ENCODE data around the gene TOP2B.

The TOP2B gene

GRCh38 chr3:25610167-25610566 is 54.5 kb downstream of the TOP2B start:
- no peak for DNase-seq (ENCODE audit: extremely low spot score)
- TF ChIP-seq ARNT (IDR thresholded peaks at IDR 0.05) (no peak), TARDBP (IDR thresholded peaks at IDR 0.05) (no peak), NFRKB (IDR thresholded peaks at IDR 0.05) (no peak), SUZ12 (IDR thresholded peaks at IDR 0.05) (no peak), L3MBTL2 (conservative IDR thresholded peaks at IDR 0.05) (no peak), SP1 (IDR thresholded peaks at IDR 0.05) (no peak)
- CTCF ChIA-PET, result no interaction called here
- POLR2A ChIA-PET, result no interaction called here

- TF ChIP-seq PKNOX1 (IDR thresholded peaks at IDR 0.05), result no peak
- no peak for TF ChIP-seq FOXA1 (IDR thresholded peaks at IDR 0.05)
- no peak for TF ChIP-seq ZNF384 (IDR thresholded peaks at IDR 0.05)
- no peak for TF ChIP-seq TARDBP (IDR thresholded peaks at IDR 0.05)
- no peak for TF ChIP-seq NFRKB (IDR thresholded peaks at IDR 0.05)
- TF ChIP-seq FOXM1 (IDR thresholded peaks at IDR 0.05; ENCODE audit: borderline replicate concordance), result no peak
- no peak for TF ChIP-seq CTBP1 (IDR thresholded peaks at IDR 0.05; ENCODE audit: borderline replicate concordance)
- no peak for TF ChIP-seq LEF1 (IDR thresholded peaks at IDR 0.05; ENCODE audit: borderline replicate concordance)
- DNase-seq (ENCODE audit: extremely low spot score), result no peak
- ChIA-PET POLR2A (no interaction called here), CTCF (interaction anchor here (0.6 to 1.7 kb wide), 2 partner anchors 10 to 253 kb away, joined by 4 to 7 read pairs; no protein-coding TSS in a partner anchor)
These were observed 60.5 kb downstream of the TOP2B start for GRCh38 chr3:25604107-25604805.

GRCh38 chr3:25603703-25604102 is 61.0 kb downstream of the TOP2B start:
- ChIA-PET CTCF (interaction anchor here (1.7 kb wide), 1 partner anchor 9 kb away, joined by 7 read pairs; no protein-coding TSS in a partner anchor), POLR2A (no interaction called here)
- TF ChIP-seq FOXK2 (IDR thresholded peaks at IDR 0.05) (no peak), SP1 (IDR thresholded peaks at IDR 0.05) (no peak), HDGF (IDR thresholded peaks at IDR 0.05; ENCODE audit: borderline replicate concordance) (no peak), LEF1 (IDR thresholded peaks at IDR 0.05; ENCODE audit: borderline replicate concordance) (no peak), L3MBTL2 (conservative IDR thresholded peaks at IDR 0.05) (no peak), ARNT (IDR thresholded peaks at IDR 0.05) (no peak), FOXM1 (IDR thresholded peaks at IDR 0.05; ENCODE audit: borderline replicate concordance) (no peak), ELF4 (IDR thresholded peaks at IDR 0.05) (no peak)
- no peak for DNase-seq (ENCODE audit: extremely low spot score)

GRCh38 chr3:25597535-25598101 is 67.1 kb downstream of the TOP2B start:
- no peak for DNase-seq (ENCODE audit: extremely low spot score)
- POLR2A ChIA-PET, result no interaction called here
- CTCF ChIA-PET, result no interaction called here
- TF ChIP-seq ZNF384 (IDR thresholded peaks at IDR 0.05) (no peak), FOXM1 (IDR thresholded peaks at IDR 0.05; ENCODE audit: borderline replicate concordance) (no peak), SUZ12 (IDR thresholded peaks at IDR 0.05) (no peak), FOXA1 (IDR thresholded peaks at IDR 0.05) (no peak), BHLHE40 (IDR thresholded peaks at IDR 0.05; ENCODE audit: borderline replicate concordance) (no peak), PKNOX1 (IDR thresholded peaks at IDR 0.05) (no peak), TARDBP (IDR thresholded peaks at IDR 0.05) (no peak), ELF4 (IDR thresholded peaks at IDR 0.05) (no peak), ARNT (IDR thresholded peaks at IDR 0.05) (no peak), LEF1 (IDR thresholded peaks at IDR 0.05; ENCODE audit: borderline replicate concordance) (no peak), CTBP1 (IDR thresholded peaks at IDR 0.05; ENCODE audit: borderline replicate concordance) (no peak), HDGF (IDR thresholded peaks at IDR 0.05; ENCODE audit: borderline replicate concordance) (no peak), NFRKB (IDR thresholded peaks at IDR 0.05) (no peak), L3MBTL2 (conservative IDR thresholded peaks at IDR 0.05) (no peak), FOXK2 (IDR thresholded peaks at IDR 0.05) (no peak), SP1 (IDR thresholded peaks at IDR 0.05) (no peak)

GRCh38 chr3:25594007-25594502 is 70.7 kb downstream of the TOP2B start:
- ChIA-PET CTCF (interaction anchor here (0.6 to 1.9 kb wide), 8 partner anchors 10 to 608 kb away, joined by 3 to 8 read pairs (median 4); no protein-coding TSS in a partner anchor), POLR2A (no interaction called here)
- peak; percentile 48 for DNase-seq (ENCODE audit: extremely low spot score)
- TF ChIP-seq PKNOX1 (IDR thresholded peaks at IDR 0.05) (0 out of 2 replicates have a peak, but pooled peaks have one; percentile 4), ELF4 (IDR thresholded peaks at IDR 0.05) (no peak)

- TF ChIP-seq FOXK2 (IDR thresholded peaks at IDR 0.05), result no peak
- ChIA-PET POLR2A (interaction anchor here (1.1 kb wide), 1 partner anchor 165 kb away, joined by 4 read pairs; the partner anchor contains the start of gene RARB), CTCF (interaction anchor here (0.6 to 1.2 kb wide), 4 partner anchors 299 to 912 kb away, joined by 3 read pairs; no protein-coding TSS in a partner anchor)
- no peak for DNase-seq (ENCODE audit: extremely low spot score)
These were observed 71.7 kb downstream of the TOP2B start for GRCh38 chr3:25593001-25593400.
